NT2/D1 (cell line): ENCODE data around the gene RIPK1.
"Not testable (repeated sequence)": the region's sequence is repeated elsewhere in the genome, so short reads cannot be mapped to it uniquely, and the experiment has no call there.

ENCODE experiments used
- DNase-seq: peaks from one replicate; pipeline ENCODE4 v3.0.0-alpha.2; 2011; ENCODE audit warnings: low read depth, low spot score
- H3K27me3 ChIP-seq: 2 replicates; pipeline ENCODE4 v1.6.0; 2011; ENCODE audit warnings: mild to moderate bottlenecking; ENCODE audit not compliant: insufficient read length, insufficient read depth
- H3K36me3 ChIP-seq: 2 replicates; pipeline ENCODE4 v1.6.1; 2011; ENCODE audit warnings: mild to moderate bottlenecking, low read length, mixed read lengths; ENCODE audit not compliant: insufficient read depth, insufficient read length
- H3K4me1 ChIP-seq: 2 replicates; pipeline ENCODE4 v1.5.1; 2011; ENCODE audit not compliant: insufficient read depth, insufficient read length
- H3K4me3 ChIP-seq: 2 replicates; pipeline ENCODE4 v1.5.1; 2011; ENCODE audit warnings: low read depth; ENCODE audit not compliant: insufficient read length
- H3K9ac ChIP-seq: 2 replicates; pipeline ENCODE4 v1.6.0; 2011; ENCODE audit warnings: low read depth; ENCODE audit not compliant: insufficient read length
- H3K9me3 ChIP-seq: 2 replicates; pipeline ENCODE4 v1.5.1; 2011; ENCODE audit warnings: mild to moderate bottlenecking, low read length; ENCODE audit not compliant: insufficient read depth
- SUZ12 ChIP-seq: IDR thresholded peaks from 2 replicates; pipeline ENCODE4 v1.6.1; 2011; ENCODE audit not compliant: insufficient read length, insufficient read depth; ENCODE audit errors: extremely low read depth
- YY1 ChIP-seq: IDR thresholded peaks from 2 replicates; pipeline ENCODE4 v1.6.1; 2011; ENCODE audit not compliant: insufficient read length, insufficient read depth
- ZNF274 ChIP-seq: IDR thresholded peaks from 2 replicates; pipeline ENCODE4 v1.6.1; 2011; ENCODE audit warnings: mild to moderate bottlenecking, low read depth, low read length

The RIPK1 gene

GRCh38 chr6:3061501-3061941 is 6.8 kb upstream of the RIPK1 start:
- Histone ChIP-seq H3K4me3 (no peak overlapping the region), H3K4me1 (no peaks in the 10 kb centered on the region), H3K27me3 (no peaks in the 10 kb centered on the region), H3K9ac (no peak overlapping the region), H3K9me3 (no peaks in the 10 kb centered on the region), H3K36me3 (no peaks in the 10 kb centered on the region)
- DNase-seq: no peak
- no peak for TF ChIP-seq ZNF274
- TF ChIP-seq SUZ12: no peak
- TF ChIP-seq YY1: no peak

- H3K9ac ChIP-seq, H3K36me3 ChIP-seq, H3K9me3 ChIP-seq, DNase-seq, H3K4me1 ChIP-seq, H3K27me3 ChIP-seq: not testable (repeated sequence)
- peak overlapping the region; percentile 66 for H3K4me3 ChIP-seq
Measured at GRCh38 chr6:3063340-3063732, 5.0 kb upstream of the RIPK1 start.

DNA sequence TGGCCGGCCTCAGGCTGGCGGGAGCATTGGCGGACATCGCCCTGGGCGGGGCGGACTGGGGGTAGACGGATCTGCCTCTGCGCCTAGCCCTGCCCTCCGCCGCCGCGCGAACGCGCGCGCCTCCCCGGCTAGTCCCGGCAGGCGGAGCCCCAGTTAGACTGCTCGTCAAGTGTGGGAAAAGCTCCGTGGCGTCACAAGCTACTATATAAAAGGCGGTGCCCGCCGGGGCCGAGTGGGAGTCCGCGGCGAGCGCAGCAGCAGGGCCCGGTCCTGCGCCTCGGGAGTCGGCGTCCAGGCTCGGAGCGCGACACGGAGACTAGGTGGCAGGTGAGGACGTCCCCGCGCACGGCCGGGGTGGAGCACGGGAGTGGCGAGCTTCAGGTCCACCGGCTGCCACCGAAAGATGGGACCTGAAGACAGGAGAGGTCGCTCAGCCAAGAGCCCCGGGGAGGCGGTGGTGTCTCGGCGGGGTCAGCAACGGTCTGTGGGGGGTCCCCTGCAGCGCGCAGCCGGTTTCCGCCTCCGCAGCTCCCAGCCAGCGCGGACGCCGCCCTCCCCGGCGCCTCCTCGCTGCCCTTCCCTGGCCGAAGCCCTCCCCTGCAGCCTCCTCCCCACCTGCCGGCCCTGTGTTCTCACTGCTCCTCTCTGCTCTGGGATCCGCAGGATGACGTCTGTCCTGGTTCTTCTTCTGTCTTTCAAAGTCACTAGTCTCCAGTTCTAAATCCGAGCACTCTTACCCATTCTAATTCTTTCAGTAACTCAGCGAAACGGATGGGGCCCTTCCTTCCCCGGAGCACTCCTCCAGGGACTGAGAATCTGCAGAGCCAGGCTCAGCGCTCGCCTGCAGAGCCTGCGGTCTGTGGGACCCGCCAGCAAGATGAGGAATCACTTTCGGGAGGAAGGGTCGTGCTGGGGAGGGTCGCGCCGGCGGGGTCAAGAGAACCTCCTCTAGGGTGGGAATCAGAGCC is 4.3 kb upstream of the RIPK1 start:
- no peaks in the 10 kb centered on the region for H3K9me3 ChIP-seq
- H3K4me1 ChIP-seq: no peaks in the 10 kb centered on the region
- peak overlapping the region; percentile 75 for H3K9ac ChIP-seq

DNA sequence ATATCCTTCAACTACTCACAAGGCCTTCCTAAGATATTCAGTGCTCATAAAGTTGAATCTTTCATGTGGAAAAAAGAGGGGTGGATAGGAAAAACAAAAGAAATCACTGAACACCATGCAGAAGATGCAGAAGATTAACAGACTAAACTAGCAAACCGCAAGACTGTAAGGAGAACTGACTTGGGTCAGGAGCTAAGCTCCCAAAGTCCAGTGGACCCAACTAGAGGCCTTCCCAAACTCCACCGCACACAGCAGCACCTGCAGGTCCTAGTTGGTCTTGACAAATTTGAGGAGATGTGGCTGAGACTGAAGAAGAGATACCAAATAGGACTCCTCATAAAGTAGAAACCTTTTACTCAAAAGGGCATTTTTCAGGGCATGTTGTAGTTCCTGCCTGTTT is 3.3 kb downstream of the RIPK1 start:
- DNase-seq: no peak
- peaks cover 19% of the 10 kb centered on the region for H3K36me3 ChIP-seq
- peaks cover 5% of the 10 kb centered on the region for H3K4me1 ChIP-seq
- H3K4me3 ChIP-seq: no peak overlapping the region
- TF ChIP-seq SUZ12: no peak
- no peak overlapping the region for H3K9ac ChIP-seq
- no peaks in the 10 kb centered on the region for H3K27me3 ChIP-seq
- no peaks in the 10 kb centered on the region for H3K9me3 ChIP-seq

More for the DNA sequence above, 4.3 kb upstream of the RIPK1 start:
- TF ChIP-seq ZNF274 (no peak), SUZ12 (no peak), YY1 (no peak)
- H3K27me3 ChIP-seq: no peaks in the 10 kb centered on the region
- H3K4me3 ChIP-seq: peak overlapping the region; percentile 66
- no peak for DNase-seq
- no peaks in the 10 kb centered on the region for H3K36me3 ChIP-seq

- peaks cover 10% of the 10 kb centered on the region for H3K4me1 ChIP-seq
- DNase-seq: no peak
- peaks cover 30% of the 10 kb centered on the region for H3K36me3 ChIP-seq
- no peak overlapping the region for H3K9ac ChIP-seq
- no peaks in the 10 kb centered on the region for H3K27me3 ChIP-seq
- TF ChIP-seq SUZ12 (no peak), ZNF274 (no peak), YY1 (no peak)
- H3K9me3 ChIP-seq: no peaks in the 10 kb centered on the region
- H3K4me3 ChIP-seq: no peak overlapping the region
Measured at GRCh38 chr6:3072798-3073197, 4.5 kb downstream of the RIPK1 start.

DNA sequence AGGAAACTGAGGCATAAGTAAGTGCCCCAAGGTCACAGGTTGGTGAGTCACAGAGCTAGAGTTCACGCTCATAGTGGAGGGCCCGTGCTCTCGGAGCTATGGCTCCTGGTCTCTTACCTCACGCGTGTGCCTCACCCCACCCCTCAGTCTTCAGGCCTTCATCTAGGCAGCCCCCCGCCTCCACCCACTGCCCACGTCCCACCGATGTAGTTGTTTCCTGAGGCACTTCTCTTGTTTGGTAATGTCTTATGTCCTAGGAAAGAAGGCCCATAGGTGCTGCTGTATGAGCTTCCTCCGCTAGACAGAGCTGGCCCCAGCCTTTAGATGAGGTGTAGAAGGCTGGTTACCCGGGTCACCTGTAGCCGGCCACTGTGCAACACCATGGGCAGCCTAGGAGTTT is 5.1 kb downstream of the RIPK1 start:
- Histone ChIP-seq H3K4me3 (no peak overlapping the region), H3K4me1 (peaks cover 10% of the 10 kb centered on the region), H3K27me3 (no peaks in the 10 kb centered on the region), H3K36me3 (peaks cover 35% of the 10 kb centered on the region), H3K9me3 (no peaks in the 10 kb centered on the region), H3K9ac (no peak overlapping the region)
- DNase-seq: no peak
- TF ChIP-seq YY1: no peak
- TF ChIP-seq SUZ12: no peak
- TF ChIP-seq ZNF274: no peak

DNA sequence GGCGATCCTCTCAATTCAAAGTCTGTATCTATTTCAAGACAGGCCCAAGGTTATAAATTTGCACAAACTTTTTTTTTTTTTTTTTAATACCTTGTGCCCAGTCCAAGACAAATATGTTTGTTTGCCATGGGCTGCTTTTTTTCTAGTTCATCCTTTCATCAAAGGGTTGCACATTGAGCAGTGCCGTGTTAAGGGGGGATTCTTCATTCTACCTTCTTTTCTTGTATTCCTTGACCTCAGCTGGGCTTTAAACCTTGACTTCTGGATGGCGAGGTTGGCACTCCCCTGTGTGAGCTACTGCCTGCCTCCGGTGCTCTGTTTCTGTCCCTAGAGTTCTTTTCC is 7.4 kb downstream of the RIPK1 start:
- DNase-seq: no peak
- Histone ChIP-seq H3K36me3 (peaks cover 50% of the 10 kb centered on the region), H3K4me3 (no peak overlapping the region), H3K4me1 (peaks cover 10% of the 10 kb centered on the region), H3K9ac (no peak overlapping the region), H3K9me3 (no peaks in the 10 kb centered on the region), H3K27me3 (no peaks in the 10 kb centered on the region)
- TF ChIP-seq ZNF274 (no peak), SUZ12 (no peak), YY1 (no peak)
